Liver (tissue), 9 donors: Measurements from ENCODE around the gene MICALL1. TPM values are rescaled to one million over a fixed set of nuclear protein-coding genes. Genes with fewer than 3 reads are reported as not detected.

ENCODE experiments used
- DNase-seq: peaks from one replicate; pipeline ENCODE4 v3.0.0-alpha.2; 2017; ENCODE audit warnings: low spot score
- H3K27ac ChIP-seq, 2 donors: one replicate each; pipeline ENCODE4 v1.7.0; 2013; ENCODE audit warnings: inconsistent platforms in 2 of 2, low read length in 2 of 2, control low read depth in 1 of 2, low read depth in 1 of 2, mild to moderate bottlenecking in 1 of 2
- H3K27me3 ChIP-seq, 4 donors: one replicate each; pipeline versions ENCODE4 v1.6.1 to v1.7.0; 2013; ENCODE audit warnings: low read length in 3 of 4, inconsistent platforms in 1 of 4, mild to moderate bottlenecking in 1 of 4, moderate library complexity in 1 of 4; ENCODE audit not compliant: control insufficient read depth in 4 of 4, insufficient read depth in 4 of 4
- H3K36me3 ChIP-seq, 4 donors: one replicate each; pipeline versions ENCODE4 v1.6.1 to v1.7.0; 2013; ENCODE audit warnings: low read length in 3 of 4, mild to moderate bottlenecking in 3 of 4, low read depth in 1 of 4, moderate library complexity in 1 of 4; ENCODE audit not compliant: control insufficient read depth in 4 of 4, insufficient read depth in 3 of 4
- H3K4me1 ChIP-seq, 4 donors: one replicate each; pipeline versions ENCODE4 v1.6.1 to v1.7.0; 2013; ENCODE audit warnings: low read length in 3 of 4, mild to moderate bottlenecking in 3 of 4, moderate library complexity in 1 of 4; ENCODE audit not compliant: control insufficient read depth in 4 of 4, insufficient read depth in 4 of 4
- H3K4me3 ChIP-seq, 3 donors: one replicate each; pipeline versions ENCODE4 v1.6.1 to v1.7.0; 2013; ENCODE audit warnings: low read length in 3 of 3, control low read depth in 1 of 3, low read depth in 1 of 3, mild to moderate bottlenecking in 1 of 3
- H3K9ac ChIP-seq, 2 donors: one replicate each; pipeline ENCODE4 v1.7.0; 2013; ENCODE audit warnings: low read length in 2 of 2, mild to moderate bottlenecking in 2 of 2, moderate library complexity in 2 of 2, control low read depth in 1 of 2, low read depth in 1 of 2
- H3K9me3 ChIP-seq, 4 donors: one replicate each; pipeline versions ENCODE4 v1.6.1 to v1.7.0; 2013; ENCODE audit warnings: low read length in 3 of 4; ENCODE audit not compliant: control insufficient read depth in 4 of 4
- ATF3 ChIP-seq: IDR thresholded peaks from 2 replicates; pipeline ENCODE4 v1.6.1; 2016; ENCODE audit warnings: antibody characterized with exemption
- CTCF ChIP-seq: fragments of 150-350 bp; IDR thresholded peaks from 2 replicates; pipeline ENCODE4 v1.5.1; 2017; ENCODE audit warnings: improper control_type of control experiment, low read depth, low read length; ENCODE audit not compliant: missing input control
- EGR1 ChIP-seq, 2 donors: IDR thresholded peaks; 2 replicates each; pipeline ENCODE4 v1.6.1; 2016 to 2018; ENCODE audit warnings: antibody characterized with exemption in 2 of 2, low read depth in 2 of 2
- FOXA1 ChIP-seq: IDR thresholded peaks from 2 replicates; pipeline ENCODE4 v1.6.1; 2016; ENCODE audit warnings: antibody characterized with exemption
- FOXA2 ChIP-seq: IDR thresholded peaks from 2 replicates; pipeline ENCODE4 v1.6.1; 2016; ENCODE audit warnings: antibody characterized with exemption
- GABPA ChIP-seq, 2 donors: IDR thresholded peaks in 1 of 2; conservative IDR thresholded peaks in 1 of 2; 2 replicates each; pipeline ENCODE4 v1.6.1; 2016; ENCODE audit warnings: antibody characterized with exemption in 2 of 2, mild to moderate bottlenecking in 1 of 2, moderate library complexity in 1 of 2
- HNF4A ChIP-seq, 2 donors: conservative IDR thresholded peaks; 2 replicates each; pipeline ENCODE4 v1.6.1; 2016; ENCODE audit warnings: antibody characterized with exemption in 2 of 2, mild to moderate bottlenecking in 2 of 2
- HNF4G ChIP-seq: IDR thresholded peaks from 2 replicates; pipeline ENCODE4 v1.6.1; 2016; ENCODE audit warnings: antibody characterized with exemption
- JUND ChIP-seq, 2 donors: IDR thresholded peaks; 2 replicates each; pipeline ENCODE4 v1.6.1; 2016; ENCODE audit warnings: antibody characterized with exemption in 2 of 2
- MAX ChIP-seq: IDR thresholded peaks from 2 replicates; pipeline ENCODE4 v1.6.1; 2016; ENCODE audit warnings: antibody characterized with exemption
- NR2F2 ChIP-seq: IDR thresholded peaks from 2 replicates; pipeline ENCODE4 v1.6.1; 2016; ENCODE audit warnings: antibody characterized with exemption
- RAD21 ChIP-seq, 2 donors: IDR thresholded peaks; 2 replicates each; pipeline ENCODE4 v1.6.1; 2016; ENCODE audit warnings: antibody characterized with exemption in 2 of 2, mild to moderate bottlenecking in 2 of 2
- REST ChIP-seq: IDR thresholded peaks from 2 replicates; pipeline ENCODE4 v1.6.1; 2016; ENCODE audit warnings: antibody characterized with exemption, mild to moderate bottlenecking
- RXRA ChIP-seq, 2 donors: IDR thresholded peaks; 2 replicates each; pipeline ENCODE4 v1.6.1; 2017 to 2018; ENCODE audit warnings: antibody characterized with exemption in 2 of 2, mild to moderate bottlenecking in 1 of 2
- SP1 ChIP-seq: IDR thresholded peaks from 2 replicates; pipeline ENCODE4 v1.6.1; 2018; ENCODE audit warnings: antibody characterized with exemption, mild to moderate bottlenecking
- TAF1 ChIP-seq: conservative IDR thresholded peaks from 2 replicates; pipeline ENCODE4 v1.6.1; 2016; ENCODE audit warnings: antibody characterized with exemption, mild to moderate bottlenecking
- YY1 ChIP-seq: IDR thresholded peaks from 2 replicates; pipeline ENCODE4 v1.6.1; 2016; ENCODE audit warnings: antibody characterized with exemption, mild to moderate bottlenecking
- ZBTB33 ChIP-seq: IDR thresholded peaks from 2 replicates; pipeline ENCODE4 v1.6.1; 2016; ENCODE audit warnings: antibody characterized with exemption
- WGBS: extraction: QIAGEN DNeasy Blood & Tissue Kit; methylation state at CpG from one replicate; pipeline ENCODE4 v1.1.7; 2013; 5-methylcytosine and 5-hydroxymethylcytosine counted together
- polyA plus RNA-seq, 2 donors: library from polyadenylated mRNA; stranded (reverse) in 1 of 2; unstranded in 1 of 2; fragments of 200-250 nt in 1 of 2; fragments of >200 nt in 1 of 2; fragmentation: Nextera tagmentation in 1 of 2; extraction: Ambion mirVana in 1 of 2; gene quantifications; one replicate each; pipeline versions ENCODE4 v1.2.1 to v1.2.3, GENCODE V29; 2013 to 2015
- total RNA-seq, 2 donors: library from RNA; depleted of rRNA; stranded (reverse); fragments of >200 nt; gene quantifications; one replicate each; pipeline ENCODE4 v1.2.3, GENCODE V29; 2014
- donor health status: healthy.
- donor health status: healthy.
- donor health status: healthy.
- donor health status: healthy.
- donor health status: healthy.

MICALL1 gene
- total and polyA plus RNA-seq, 4 donors, result 2.0 to 9.3 (median 4.1) TPM

- H3K27me3 ChIP-seq, result no peaks in the 10 kb centered on the region
- 2% methylated on average over 75 of the region's 75 CpGs for WGBS
- peaks cover 0 to 20% (median 6%) of the 10 kb centered on the region in 4 donors for H3K4me1 ChIP-seq
- H3K9me3 ChIP-seq, result no peaks in the 10 kb centered on the region
- no peak for DNase-seq
- no peak for TF ChIP-seq FOXA1
- no peak for TF ChIP-seq SP1
- TF ChIP-seq YY1, result no peak
- TF ChIP-seq ATF3, result no peak
- TF ChIP-seq NR2F2, result no peak
- no peak for TF ChIP-seq FOXA2
- no peak for TF ChIP-seq TAF1
- TF ChIP-seq CTCF, result no peak
- TF ChIP-seq MAX, result no peak
- TF ChIP-seq GABPA (IDR thresholded peaks at IDR 0.05 in 1 of 2, conservative IDR thresholded peaks at IDR 0.05 in 1 of 2), result no peak
- no peak for TF ChIP-seq RXRA (IDR thresholded peaks at IDR 0.05)
- TF ChIP-seq HNF4A (conservative IDR thresholded peaks at IDR 0.05), result no peak
- TF ChIP-seq REST, result no peak
- TF ChIP-seq ZBTB33, result no peak
- no peak for TF ChIP-seq RAD21 (IDR thresholded peaks at IDR 0.05)
- TF ChIP-seq JUND (IDR thresholded peaks at IDR 0.05), result no peak
- TF ChIP-seq EGR1 (IDR thresholded peaks at IDR 0.05; ENCODE audit: low read depth in 2 of 2), result no peak
- no peak for TF ChIP-seq HNF4G
- H3K36me3 ChIP-seq, result no peaks in the 10 kb centered on the region
- peak overlapping the region; percentile 44 to 89 (median 57) for H3K4me3 ChIP-seq
- H3K27ac ChIP-seq, result peak overlapping the region; percentile 2 to 38
- no peak overlapping the region for H3K9ac ChIP-seq
These were observed 389 bp downstream of the MICALL1 start for GRCh38 chr22:37906364-37907008.
